OCI-LY7 (cell line): ENCODE results near the gene SLC24A4.

ENCODE experiments used
- CTCF ChIP-seq: fragments of 200-600 bp; sonication (generic); conservative IDR thresholded peaks from 2 replicates; pipeline ENCODE4 v1.5.1; 2014; ENCODE audit warnings: mild to moderate bottlenecking, antibody characterized with exemption, low read length, moderate library complexity, mixed read lengths
- EZH2phosphoT487 ChIP-seq: fragments of 200-600 bp; sonication (generic); IDR thresholded peaks from 2 replicates; pipeline ENCODE4 v1.6.1; 2018; ENCODE audit warnings: low read depth, borderline replicate concordance, mild to moderate bottlenecking, mixed run types, antibody characterized with exemption, low read length, moderate library complexity, mixed read lengths

GRCh38 chr14:92328664-92329255, 5.8 kb downstream of the SLC24A4 start:
- TF ChIP-seq CTCF (no peak), EZH2phosphoT487 (no peak)
